Measurements from ENCODE around the gene CHRD. TPM values are rescaled to one million over a fixed set of nuclear protein-coding genes. Genes with fewer than 3 reads are reported as not detected.

CHRD gene
- polyA plus RNA-seq, 1 of the 3 experiments (the other 2 are of a cell fraction), result 0.95 TPM

DNA sequence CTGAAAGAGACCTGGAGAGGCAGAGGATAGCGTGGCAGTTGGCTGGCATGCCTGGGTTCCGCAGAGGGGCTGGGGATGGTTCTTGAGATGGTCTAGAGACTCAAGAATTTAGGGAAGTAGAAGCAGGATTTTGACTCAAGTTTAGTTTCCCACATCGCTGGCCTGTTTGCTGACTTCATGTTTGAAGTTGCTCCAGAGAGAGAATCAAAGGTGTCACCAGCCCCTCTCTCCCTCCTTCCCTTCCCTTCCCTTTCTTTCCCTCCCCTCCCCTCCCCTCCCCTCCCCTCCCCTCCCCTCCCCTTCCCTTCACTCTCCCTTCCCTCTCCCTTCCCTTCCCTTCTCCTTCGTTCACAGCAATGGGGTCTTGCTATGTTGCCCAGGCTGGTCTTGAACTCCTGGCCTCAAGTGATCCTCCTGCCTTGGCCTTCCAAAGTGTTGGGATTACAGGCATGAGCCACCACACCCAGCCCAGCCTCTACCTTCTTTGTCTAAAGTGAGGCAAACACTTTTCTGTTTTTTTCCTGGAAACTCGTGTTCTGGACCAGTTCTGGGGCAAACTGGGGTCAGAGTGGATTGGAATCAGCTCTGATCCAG is 10.2 kb downstream of the CHRD start (continued):
- TF ChIP-seq, protein P1, sequence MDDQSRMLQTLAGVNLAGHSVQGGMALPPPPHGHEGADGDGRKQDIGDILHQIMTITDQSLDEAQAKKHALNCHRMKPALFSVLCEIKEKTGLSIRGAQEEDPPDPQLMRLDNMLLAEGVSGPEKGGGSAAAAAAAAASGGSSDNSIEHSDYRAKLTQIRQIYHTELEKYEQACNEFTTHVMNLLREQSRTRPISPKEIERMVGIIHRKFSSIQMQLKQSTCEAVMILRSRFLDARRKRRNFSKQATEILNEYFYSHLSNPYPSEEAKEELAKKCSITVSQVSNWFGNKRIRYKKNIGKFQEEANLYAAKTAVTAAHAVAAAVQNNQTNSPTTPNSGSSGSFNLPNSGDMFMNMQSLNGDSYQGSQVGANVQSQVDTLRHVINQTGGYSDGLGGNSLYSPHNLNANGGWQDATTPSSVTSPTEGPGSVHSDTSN (IDR thresholded peaks at IDR 0.05), result no peak
- TF ChIP-seq MEF2A (IDR thresholded peaks at IDR 0.05; ENCODE audit: borderline replicate concordance, low read depth), result no peak
- TF ChIP-seq, protein P2, sequence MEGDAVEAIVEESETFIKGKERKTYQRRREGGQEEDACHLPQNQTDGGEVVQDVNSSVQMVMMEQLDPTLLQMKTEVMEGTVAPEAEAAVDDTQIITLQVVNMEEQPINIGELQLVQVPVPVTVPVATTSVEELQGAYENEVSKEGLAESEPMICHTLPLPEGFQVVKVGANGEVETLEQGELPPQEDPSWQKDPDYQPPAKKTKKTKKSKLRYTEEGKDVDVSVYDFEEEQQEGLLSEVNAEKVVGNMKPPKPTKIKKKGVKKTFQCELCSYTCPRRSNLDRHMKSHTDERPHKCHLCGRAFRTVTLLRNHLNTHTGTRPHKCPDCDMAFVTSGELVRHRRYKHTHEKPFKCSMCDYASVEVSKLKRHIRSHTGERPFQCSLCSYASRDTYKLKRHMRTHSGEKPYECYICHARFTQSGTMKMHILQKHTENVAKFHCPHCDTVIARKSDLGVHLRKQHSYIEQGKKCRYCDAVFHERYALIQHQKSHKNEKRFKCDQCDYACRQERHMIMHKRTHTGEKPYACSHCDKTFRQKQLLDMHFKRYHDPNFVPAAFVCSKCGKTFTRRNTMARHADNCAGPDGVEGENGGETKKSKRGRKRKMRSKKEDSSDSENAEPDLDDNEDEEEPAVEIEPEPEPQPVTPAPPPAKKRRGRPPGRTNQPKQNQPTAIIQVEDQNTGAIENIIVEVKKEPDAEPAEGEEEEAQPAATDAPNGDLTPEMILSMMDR (IDR thresholded peaks at IDR 0.05), result no peak
- no peak for TF ChIP-seq CHD2 (IDR thresholded peaks at IDR 0.05; ENCODE audit: low read length, partially characterized antibody)
- TF ChIP-seq TCF12 (IDR thresholded peaks at IDR 0.05), result no peak
- TF ChIP-seq NRF1 (IDR thresholded peaks at IDR 0.05; ENCODE audit: low read depth, low read length), result no peak
- no peak for TF ChIP-seq TEAD4 (IDR thresholded peaks at IDR 0.05; ENCODE audit: borderline replicate concordance, insufficient read depth)
- TF ChIP-seq RFX5 (IDR thresholded peaks at IDR 0.05; ENCODE audit: low read length), result no peak
- TF ChIP-seq TAF1 (IDR thresholded peaks at IDR 0.05; ENCODE audit: borderline replicate concordance, low read depth, low read length), result no peak
- no peak for TF ChIP-seq NFIC (IDR thresholded peaks at IDR 0.05; ENCODE audit: borderline replicate concordance)
- TF ChIP-seq FOSL2 (IDR thresholded peaks at IDR 0.05; ENCODE audit: borderline replicate concordance, low read depth), result no peak
- no peak for TF ChIP-seq SMC3 (IDR thresholded peaks at IDR 0.05; ENCODE audit: low read depth, low read length)
- no peak for TF ChIP-seq ELF1 (IDR thresholded peaks at IDR 0.05)

DNA sequence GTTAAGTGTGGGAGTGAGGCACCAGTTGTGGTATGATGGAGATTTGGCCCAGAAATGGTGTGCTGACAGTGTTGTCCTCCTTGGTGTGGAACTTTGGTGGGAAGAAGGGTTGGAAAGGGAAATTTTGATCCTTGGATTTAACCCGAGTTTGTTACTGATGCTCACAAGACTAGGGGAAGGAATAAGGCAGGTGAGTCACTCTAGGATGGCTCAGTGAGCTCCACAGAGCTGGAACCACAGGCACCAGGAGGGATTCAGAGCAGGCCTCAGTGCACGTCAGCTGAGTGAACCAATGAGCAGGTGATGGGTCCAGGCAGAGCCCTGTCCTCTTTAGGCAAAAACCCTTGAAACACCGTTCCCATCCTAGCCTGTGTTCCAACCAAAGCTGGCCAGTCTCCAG is 11.4 kb downstream of the CHRD start:
- no peak overlapping the region for H3K4me3 ChIP-seq (ENCODE audit: low read depth in 2 of 2, low read length in 1 of 2)
- H3K36me3 ChIP-seq (replicated peaks in 1 of 2; ENCODE audit: control insufficient read depth in 1 of 2, insufficient read depth in 2 of 2, low read length in 1 of 2), result no peaks in the 10 kb centered on the region
- no peaks in the 10 kb centered on the region for H4K20me1 ChIP-seq (ENCODE audit: insufficient read depth)
- no peaks in the 10 kb centered on the region for H3K79me2 ChIP-seq (ENCODE audit: insufficient read depth)
- ChIA-PET CTCF (interaction anchor here (0.8 to 3.0 kb wide), 5 partner anchors 19 to 123 kb away, joined by 3 to 21 read pairs (median 4); no protein-coding TSS in a partner anchor), POLR2A (no interaction called here)
- no peak for DNase-seq
- no peaks in the 10 kb centered on the region for H3K4me1 ChIP-seq (ENCODE audit: control insufficient read depth in 1 of 2, insufficient read depth in 2 of 2, low read depth in 1 of 2, low read length in 1 of 2)
- H3K9ac ChIP-seq, result no peak overlapping the region
- no peak overlapping the region for H3K4me2 ChIP-seq
- H3K9me2 ChIP-seq, result no peaks in the 10 kb centered on the region
- 73% methylated on average over 3 of the region's 3 CpGs for WGBS (ENCODE audit: low lambda C conversion rate)
- TF ChIP-seq MEF2A (IDR thresholded peaks at IDR 0.05; ENCODE audit: borderline replicate concordance, low read depth) (no peak), RXRA (IDR thresholded peaks at IDR 0.05; ENCODE audit: borderline replicate concordance, low read depth) (no peak), EZH2phosphoT487 (IDR thresholded peaks at IDR 0.05; ENCODE audit: borderline replicate concordance, low read depth) (no peak), SIN3A (IDR thresholded peaks at IDR 0.05; ENCODE audit: borderline replicate concordance, low read depth, low read length) (no peak), NRF1 (IDR thresholded peaks at IDR 0.05; ENCODE audit: low read depth, low read length) (no peak), RCOR1 (IDR thresholded peaks at IDR 0.05; ENCODE audit: low read length) (no peak), JUND (IDR thresholded peaks at IDR 0.05) (no peak), RAD21 (IDR thresholded peaks at IDR 0.05; ENCODE audit: low read length) (no peak)
- no peak overlapping the region for H3K27ac ChIP-seq (ENCODE audit: low read depth in 2 of 2, low read length in 1 of 2)
- no peaks in the 10 kb centered on the region for H3K27me3 ChIP-seq (ENCODE audit: insufficient read depth)
- no peaks in the 10 kb centered on the region for H3K9me3 ChIP-seq
- no peak overlapping the region for H2AFZ ChIP-seq (ENCODE audit: low read depth)
- H3F3A ChIP-seq (replicated peaks; ENCODE audit: insufficient read depth), result no peaks in the 10 kb centered on the region
